SK-N-MC (cell line): ENCODE results near the gene TNFRSF14.

Experiments
- DNase-seq: peaks from one replicate; pipeline ENCODE4 v3.0.0-alpha.2; 2011; ENCODE audit warnings: low read depth, low spot score
- H3K27ac ChIP-seq: fragments of 200-600 bp; sonication (generic); 2 replicates; pipeline ENCODE4 v1.5.1; 2016; ENCODE audit warnings: mixed run types
- H3K36me3 ChIP-seq: fragments of 200-600 bp; sonication (generic); 2 replicates; pipeline ENCODE4 v1.6.1; 2017; ENCODE audit warnings: antibody characterized with exemption, low read length, mixed read lengths; ENCODE audit not compliant: insufficient read depth
- H3K4me3 ChIP-seq: fragments of 200-600 bp; sonication (generic); 2 replicates; pipeline ENCODE4 v1.5.1; 2016
- H3K9ac ChIP-seq: fragments of 200-600 bp; sonication (generic); 2 replicates; pipeline ENCODE4 v1.8.0; 2017; ENCODE audit warnings: mixed run types, mixed read lengths; ENCODE audit not compliant: insufficient read length
- H3K9me3 ChIP-seq: fragments of 200-600 bp; sonication (generic); 2 replicates; pipeline ENCODE4 v1.6.1; 2017; ENCODE audit warnings: low read depth, mild to moderate bottlenecking, antibody characterized with exemption, low read length, moderate library complexity, mixed read lengths
- EZH2 ChIP-seq: fragments of 200-600 bp; sonication (generic); IDR thresholded peaks from one replicate; pipeline ENCODE4 v1.6.1; 2017; ENCODE audit warnings: antibody characterized with exemption
- FOXP2 ChIP-seq: optimal IDR thresholded peaks from 2 replicates; pipeline ENCODE3; 2011; ENCODE audit warnings: mild to moderate bottlenecking, moderate library complexity; ENCODE audit not compliant: insufficient read depth; ENCODE audit errors: extremely low read length, control extremely low read depth
- POLR2AphosphoS5 ChIP-seq: IDR thresholded peaks from 2 replicates; pipeline ENCODE4 v1.6.1; 2012; ENCODE audit warnings: mild to moderate bottlenecking, low read depth, low read length, borderline replicate concordance

The TNFRSF14 gene

GRCh38 chr1:2528611-2528965, 27.6 kb upstream of the TNFRSF14 start:
- DNase-seq = no peak
- no peaks in the 10 kb centered on the region for H3K9me3 ChIP-seq
- H3K27ac ChIP-seq = no peak overlapping the region
- no peaks in the 10 kb centered on the region for H3K36me3 ChIP-seq
- H3K9ac ChIP-seq = no peak overlapping the region
- no peak for TF ChIP-seq EZH2
- no peak for TF ChIP-seq FOXP2
- no peak for TF ChIP-seq POLR2AphosphoS5
- no peak overlapping the region for H3K4me3 ChIP-seq

GRCh38 chr1:2528966-2529783, 27.0 kb upstream of the TNFRSF14 start:
- no peak overlapping the region for H3K27ac ChIP-seq
- H3K9ac ChIP-seq = no peak overlapping the region
- no peaks in the 10 kb centered on the region for H3K9me3 ChIP-seq
- no peak overlapping the region for H3K4me3 ChIP-seq
- no peaks in the 10 kb centered on the region for H3K36me3 ChIP-seq
- TF ChIP-seq EZH2 = no peak
- no peak for TF ChIP-seq FOXP2
- TF ChIP-seq POLR2AphosphoS5 = no peak
- no peak for DNase-seq

- Histone ChIP-seq H3K9me3 (no peaks in the 10 kb centered on the region), H3K27ac (no peak within 1 kb of the TSS), H3K9ac (no peak within 1 kb of the TSS), H3K36me3 (no peaks in the 10 kb centered on the region), H3K4me3 (no peak within 1 kb of the TSS)
- no peak for DNase-seq
- no peak for TF ChIP-seq EZH2
- no peak for TF ChIP-seq FOXP2
- TF ChIP-seq POLR2AphosphoS5 = no peak
Observed at GRCh38 chr1:2529784-2530512, 26.2 kb upstream of the TNFRSF14 start, which contains the start of gene HES5. TSS of gene HES5 (minus strand) at chr1:2530263. CDS start at chr1:2530164, 99 bp downstream.

GRCh38 chr1:2530513-2531361, 25.4 kb upstream of the TNFRSF14 start:
- Histone ChIP-seq H3K9me3 (no peaks in the 10 kb centered on the region), H3K36me3 (no peaks in the 10 kb centered on the region), H3K9ac (no peak overlapping the region), H3K4me3 (no peak overlapping the region), H3K27ac (no peak overlapping the region)
- TF ChIP-seq EZH2 (no peak), FOXP2 (no peak), POLR2AphosphoS5 (no peak)
- DNase-seq = no peak

GRCh38 chr1:2532485-2533160, 23.5 kb upstream of the TNFRSF14 start:
- Histone ChIP-seq H3K4me3 (no peak overlapping the region), H3K9ac (no peak overlapping the region), H3K27ac (no peak overlapping the region), H3K9me3 (no peaks in the 10 kb centered on the region), H3K36me3 (no peaks in the 10 kb centered on the region)
- no peak for DNase-seq
- TF ChIP-seq FOXP2 (no peak), POLR2AphosphoS5 (no peak), EZH2 (no peak)

GRCh38 chr1:2533365-2533764, 22.8 kb upstream of the TNFRSF14 start:
- DNase-seq = no peak
- Histone ChIP-seq H3K4me3 (no peak overlapping the region), H3K9ac (no peak overlapping the region), H3K9me3 (no peaks in the 10 kb centered on the region), H3K27ac (no peak overlapping the region), H3K36me3 (no peaks in the 10 kb centered on the region)
- TF ChIP-seq EZH2 = no peak

GRCh38 chr1:2534315-2534686, 21.9 kb upstream of the TNFRSF14 start:
- H3K27ac ChIP-seq = no peak overlapping the region

More at GRCh38 chr1:2534315-2534686, 21.9 kb upstream of the TNFRSF14 start:
- TF ChIP-seq EZH2 = no peak
- TF ChIP-seq FOXP2 = no peak
- TF ChIP-seq POLR2AphosphoS5 = no peak
- H3K4me3 ChIP-seq = no peak overlapping the region
- H3K9me3 ChIP-seq = no peaks in the 10 kb centered on the region
- H3K9ac ChIP-seq = no peak overlapping the region
- H3K36me3 ChIP-seq = no peaks in the 10 kb centered on the region
- no peak for DNase-seq
